HL-60 (cell line): ENCODE results near the gene DDR1.

Source experiments
- CTCF ChIP-seq: IDR thresholded peaks from one replicate; pipeline ENCODE4 v1.5.1; 2011; ENCODE audit warnings: low read length, control low read depth, inconsistent platforms; ENCODE audit not compliant: insufficient read depth
- GABPA ChIP-seq: IDR thresholded peaks from 2 replicates; pipeline ENCODE4 v1.6.1; 2012; ENCODE audit warnings: low read depth
- POLR2AphosphoS5 ChIP-seq: IDR thresholded peaks from 2 replicates; pipeline ENCODE4 v1.6.1; 2012; ENCODE audit warnings: low read depth
- SPI1 ChIP-seq: IDR thresholded peaks from 2 replicates; pipeline ENCODE4 v1.6.1; 2012; ENCODE audit warnings: low read depth, mild to moderate bottlenecking, borderline replicate concordance

- TF ChIP-seq CTCF: no peak
- TF ChIP-seq POLR2AphosphoS5: no peak
- no peak for TF ChIP-seq SPI1
- no peak for TF ChIP-seq GABPA
These were observed 40.7 kb upstream of the DDR1 start for GRCh38 chr6:30843611-30843998.
